NCI-H1048 (cell line): ENCODE data around the gene SEMA4B.
"Not testable (repeated sequence)": the region's sequence is repeated elsewhere in the genome, so short reads cannot be mapped to it uniquely, and the experiment has no call there.

Experiments
- DNase-seq: peaks from one replicate; lab custom pipeline; 2025; lab: John Stamatoyannopoulos, UW

SEMA4B gene

DNA sequence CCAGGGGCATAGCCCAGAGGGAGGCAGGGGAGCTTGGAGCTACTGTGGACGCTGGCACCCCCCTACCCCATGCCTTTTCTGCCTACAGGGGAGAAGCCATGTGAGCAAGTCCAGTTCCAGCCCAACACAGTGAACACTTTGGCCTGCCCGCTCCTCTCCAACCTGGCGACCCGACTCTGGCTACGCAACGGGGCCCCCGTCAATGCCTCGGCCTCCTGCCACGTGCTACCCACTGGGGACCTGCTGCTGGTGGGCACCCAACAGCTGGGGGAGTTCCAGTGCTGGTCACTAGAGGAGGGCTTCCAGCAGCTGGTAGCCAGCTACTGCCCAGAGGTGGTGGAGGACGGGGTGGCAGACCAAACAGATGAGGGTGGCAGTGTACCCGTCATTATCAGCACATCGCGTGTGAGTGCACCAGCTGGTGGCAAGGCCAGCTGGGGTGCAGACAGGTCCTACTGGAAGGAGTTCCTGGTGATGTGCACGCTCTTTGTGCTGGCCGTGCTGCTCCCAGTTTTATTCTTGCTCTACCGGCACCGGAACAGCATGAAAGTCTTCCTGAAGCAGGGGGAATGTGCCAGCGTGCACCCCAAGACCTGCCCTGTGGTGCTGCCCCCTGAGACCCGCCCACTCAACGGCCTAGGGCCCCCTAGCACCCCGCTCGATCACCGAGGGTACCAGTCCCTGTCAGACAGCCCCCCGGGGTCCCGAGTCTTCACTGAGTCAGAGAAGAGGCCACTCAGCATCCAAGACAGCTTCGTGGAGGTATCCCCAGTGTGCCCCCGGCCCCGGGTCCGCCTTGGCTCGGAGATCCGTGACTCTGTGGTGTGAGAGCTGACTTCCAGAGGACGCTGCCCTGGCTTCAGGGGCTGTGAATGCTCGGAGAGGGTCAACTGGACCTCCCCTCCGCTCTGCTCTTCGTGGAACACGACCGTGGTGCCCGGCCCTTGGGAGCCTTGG, 27.0 kb downstream of the SEMA4B start:
- no peak for DNase-seq

DNA sequence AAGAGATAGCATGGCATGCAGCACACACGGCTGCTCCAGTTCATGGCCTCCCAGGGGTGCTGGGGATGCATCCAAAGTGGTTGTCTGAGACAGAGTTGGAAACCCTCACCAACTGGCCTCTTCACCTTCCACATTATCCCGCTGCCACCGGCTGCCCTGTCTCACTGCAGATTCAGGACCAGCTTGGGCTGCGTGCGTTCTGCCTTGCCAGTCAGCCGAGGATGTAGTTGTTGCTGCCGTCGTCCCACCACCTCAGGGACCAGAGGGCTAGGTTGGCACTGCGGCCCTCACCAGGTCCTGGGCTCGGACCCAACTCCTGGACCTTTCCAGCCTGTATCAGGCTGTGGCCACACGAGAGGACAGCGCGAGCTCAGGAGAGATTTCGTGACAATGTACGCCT, 27.8 kb downstream of the SEMA4B start:
- no peak for DNase-seq

DNA sequence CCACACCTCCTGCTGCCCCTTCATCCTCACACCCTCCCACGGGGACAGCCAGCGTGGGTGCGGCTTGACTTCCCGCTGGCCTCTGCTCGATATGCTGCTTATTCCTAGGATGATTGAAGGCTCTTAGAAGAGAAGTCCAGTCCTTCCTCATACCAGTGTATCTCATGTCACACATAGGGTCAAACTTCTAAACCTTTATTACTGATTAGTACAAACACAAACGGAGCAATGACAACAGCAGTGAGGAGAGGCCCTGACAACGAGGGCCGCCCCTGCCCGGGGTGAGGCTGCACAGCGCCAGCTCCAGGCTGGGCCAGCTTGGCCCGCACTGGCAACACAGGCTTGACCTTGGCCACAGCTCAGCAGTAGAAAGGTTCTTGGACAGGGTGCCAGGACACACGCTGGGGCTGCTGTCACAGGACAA, 29.0 kb downstream of the SEMA4B start:
- no peak for DNase-seq

DNA sequence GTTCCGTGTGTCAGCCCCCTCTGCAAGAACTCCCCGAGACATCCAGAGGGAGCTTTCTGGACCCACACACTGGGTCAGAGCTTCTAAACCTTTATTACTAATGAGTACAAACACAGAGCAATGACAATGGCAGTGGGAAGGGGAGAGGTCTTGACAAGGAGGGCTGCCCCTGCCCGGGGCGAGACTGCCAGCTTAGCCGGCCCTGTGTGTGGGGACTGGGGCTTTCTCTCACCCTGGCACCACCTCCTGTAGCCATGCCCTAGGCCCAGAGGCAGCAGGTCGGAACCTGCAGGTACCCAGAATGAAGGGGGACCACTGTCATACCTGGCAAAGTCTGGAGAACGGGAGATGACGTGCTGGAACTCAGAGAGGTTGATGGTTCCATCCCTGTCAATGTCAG, 29.5 kb downstream of the SEMA4B start:
- no peak for DNase-seq

DNA sequence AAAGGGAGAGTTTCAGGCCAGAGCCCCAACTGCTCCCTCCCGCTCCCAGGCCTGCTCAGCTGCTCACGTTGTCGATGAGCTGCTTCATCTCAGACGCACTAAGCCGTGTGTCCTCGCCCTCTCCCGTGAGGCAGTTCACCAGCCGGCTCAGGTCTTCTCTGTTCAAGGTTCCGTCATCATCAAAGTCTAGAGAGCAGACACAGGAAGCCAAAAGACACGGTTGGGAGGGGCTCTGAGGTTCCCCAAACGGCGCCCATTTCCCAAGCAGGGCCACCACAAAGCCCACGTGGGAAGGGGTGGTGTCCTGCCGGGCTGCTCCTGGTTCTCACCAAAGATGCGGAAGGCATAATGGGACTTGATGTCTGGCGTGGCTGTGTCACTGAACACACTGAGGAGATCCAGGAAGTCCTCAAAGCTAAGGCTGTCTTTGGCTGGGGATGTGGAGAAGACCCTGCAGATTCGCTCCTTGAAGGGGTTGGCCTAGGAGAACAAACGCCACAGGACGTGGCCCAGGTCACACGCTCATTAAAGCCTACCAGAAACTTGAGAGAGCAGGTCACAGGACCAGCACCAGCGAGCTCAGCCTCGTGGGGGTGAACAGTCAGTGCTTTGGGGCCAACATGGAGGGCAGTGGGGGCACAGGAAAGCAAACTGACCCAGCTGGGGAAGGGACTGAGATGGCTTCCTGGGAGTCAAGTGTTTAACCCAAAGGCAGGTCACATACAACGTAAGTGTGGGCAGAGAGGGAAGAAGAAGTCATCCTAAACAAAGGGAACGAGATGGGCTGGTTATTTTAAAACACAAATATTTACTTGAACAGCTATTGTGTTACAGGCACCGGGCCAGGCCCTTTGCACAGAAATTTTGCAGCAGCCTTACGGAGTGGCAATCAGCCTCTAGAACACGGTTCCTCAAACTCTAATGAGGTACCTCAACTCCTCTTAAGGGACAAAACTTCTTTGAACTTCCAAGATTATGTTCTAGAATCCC, 30.2 kb downstream of the SEMA4B start:
- no peak for DNase-seq

DNA sequence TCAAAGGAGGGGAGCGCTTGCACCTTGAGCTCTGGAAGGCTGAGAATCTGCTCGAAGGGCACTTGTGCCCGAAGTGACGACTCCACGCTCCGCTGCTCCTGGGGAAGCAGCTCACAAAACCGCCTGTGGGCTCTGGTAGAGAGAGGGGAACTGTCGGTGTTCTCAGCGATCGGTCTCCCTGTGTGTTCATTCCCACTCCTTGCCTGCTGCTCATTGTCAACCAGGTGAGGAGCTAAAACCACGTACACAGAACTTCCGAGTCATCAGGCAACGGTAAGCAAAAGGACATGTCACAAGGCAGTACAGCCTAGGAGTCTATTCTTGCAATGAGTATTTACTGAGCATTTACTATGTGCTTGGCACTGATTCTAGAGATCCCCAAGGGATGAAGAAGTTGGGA, 31.1 kb downstream of the SEMA4B start:
- no peak for DNase-seq

DNA sequence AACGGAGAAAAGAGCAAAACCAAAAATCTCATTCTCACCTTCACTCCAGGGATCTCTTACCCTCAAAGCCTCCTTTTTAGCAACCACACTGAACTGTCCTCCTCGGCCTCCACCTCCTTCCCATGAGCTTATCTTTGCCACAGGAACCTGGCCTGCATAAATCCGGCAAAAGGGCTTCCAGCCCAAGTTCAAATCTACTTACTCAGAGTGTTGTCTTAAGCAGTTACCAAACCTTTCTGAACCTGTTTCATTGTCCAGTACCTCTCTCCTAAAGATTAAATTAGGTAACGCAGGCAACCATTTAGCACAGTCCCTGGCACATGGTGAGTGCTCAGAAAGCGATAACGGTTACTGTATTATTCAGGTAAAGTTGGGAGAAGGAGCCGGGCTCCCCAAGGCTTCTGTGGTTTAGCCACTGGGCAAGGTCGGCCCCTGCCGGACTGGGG, 31.8 kb downstream of the SEMA4B start:
- DNase-seq, result no peak

DNA sequence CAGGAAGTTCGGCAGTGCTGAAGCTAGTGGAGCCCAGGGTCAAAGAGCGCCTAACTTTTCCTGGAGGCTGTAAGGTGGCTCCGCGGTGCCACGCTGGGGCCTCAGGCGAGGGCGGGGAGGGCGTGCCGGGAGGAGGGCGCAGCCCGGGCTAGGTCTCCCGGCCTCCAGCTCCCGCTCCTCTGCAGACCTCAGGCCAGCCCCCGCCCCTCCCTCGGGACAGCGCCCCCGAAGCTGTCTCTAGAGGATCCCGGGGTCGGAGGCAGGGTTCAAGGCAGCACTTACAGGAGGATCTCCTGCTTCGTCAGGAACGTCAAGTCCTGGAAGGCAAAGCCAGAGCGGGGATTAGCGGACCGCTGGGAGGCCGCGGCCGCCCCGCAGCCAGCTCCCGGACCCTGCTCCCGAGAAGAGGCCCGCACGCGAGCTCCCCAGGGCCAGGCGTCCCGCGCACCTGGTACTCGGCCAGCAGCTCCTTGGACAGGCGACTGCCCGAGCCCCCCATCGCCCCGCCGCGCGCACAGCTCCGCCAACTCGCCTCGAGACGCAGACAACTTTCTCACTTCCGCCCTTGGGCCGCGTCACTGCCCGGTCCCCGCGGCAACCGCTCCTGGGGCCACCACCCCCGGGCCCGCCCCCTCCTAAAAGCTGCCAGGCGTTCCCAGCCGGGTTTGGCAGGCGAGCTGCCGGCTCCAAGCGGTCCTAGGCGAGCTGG, 32.4 kb downstream of the SEMA4B start, which contains the start of gene CIB1:
CIB1 (minus strand) TSS at position 555 of the 709 bp plus-strand sequence; CDS start at position 499, 56 bp downstream.
- DNase-seq, result peak; percentile 81

DNA sequence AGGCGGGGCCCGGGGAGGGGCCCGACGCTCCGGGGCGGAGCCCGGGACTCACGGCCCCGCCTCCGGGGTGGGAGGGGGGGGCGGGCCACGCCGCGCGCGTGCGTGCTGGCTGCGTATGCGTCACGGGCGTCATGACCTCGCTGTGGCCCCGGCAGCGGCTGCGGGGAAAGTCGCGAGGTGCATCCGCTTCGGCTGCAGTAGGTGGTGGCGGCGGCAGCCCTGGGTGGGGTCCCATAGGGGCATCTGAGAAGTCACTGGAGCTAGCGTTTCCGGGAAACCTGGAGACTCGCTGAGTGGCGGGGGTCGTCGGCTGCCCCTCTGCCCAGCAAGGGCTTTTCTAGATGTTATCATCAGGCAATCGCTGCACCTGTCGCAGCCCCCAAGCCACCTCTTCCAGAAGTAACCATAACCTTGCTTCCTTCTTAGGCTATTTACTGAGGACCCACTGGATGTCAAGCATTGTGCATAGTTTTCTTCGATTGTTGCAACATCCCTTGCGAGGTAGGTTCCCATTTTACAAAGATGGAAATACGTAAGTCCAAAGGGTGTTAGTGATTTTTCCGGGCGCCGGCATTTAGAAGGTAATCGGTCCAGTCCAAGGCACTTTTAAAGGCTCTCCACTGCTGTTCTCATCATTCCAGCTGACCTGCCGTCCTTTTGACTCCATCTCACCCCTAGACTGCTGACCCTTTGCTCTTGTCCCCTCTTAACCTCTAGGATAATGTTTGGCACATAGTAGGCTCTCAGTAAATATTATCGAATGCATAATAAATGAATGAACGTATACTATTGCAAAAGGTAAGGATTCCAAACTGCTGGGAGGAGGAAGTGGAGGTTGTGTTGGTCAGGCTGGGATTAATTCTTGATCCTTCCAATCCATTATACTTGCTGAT, 33.2 kb downstream of the SEMA4B start, which contains the start of gene GDPGP1:
GDPGP1 (plus strand) TSS at position 114 of the 893 bp plus-strand sequence. CDS start 6,700 bp downstream, outside the sequence.
- DNase-seq, result no peak

DNA sequence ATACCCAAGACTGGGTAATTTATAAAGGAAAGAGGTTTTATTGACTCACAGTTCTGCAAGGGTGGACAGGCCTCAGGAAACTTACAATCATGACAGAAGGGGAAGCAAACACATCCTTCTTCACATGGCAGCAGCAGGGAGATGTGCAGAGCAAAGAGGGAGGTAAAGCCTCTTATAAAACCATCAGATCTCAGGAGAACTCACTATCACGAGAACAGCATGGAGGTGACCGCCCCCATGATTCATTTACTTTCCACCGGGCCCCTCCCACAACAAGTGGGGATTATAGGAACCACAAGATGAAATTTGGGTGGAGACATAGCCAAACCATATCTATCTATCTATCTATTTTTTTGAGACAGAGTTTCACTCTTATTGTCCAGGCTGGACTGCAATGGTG, 38.2 kb downstream of the SEMA4B start:
- no peak for DNase-seq

DNA sequence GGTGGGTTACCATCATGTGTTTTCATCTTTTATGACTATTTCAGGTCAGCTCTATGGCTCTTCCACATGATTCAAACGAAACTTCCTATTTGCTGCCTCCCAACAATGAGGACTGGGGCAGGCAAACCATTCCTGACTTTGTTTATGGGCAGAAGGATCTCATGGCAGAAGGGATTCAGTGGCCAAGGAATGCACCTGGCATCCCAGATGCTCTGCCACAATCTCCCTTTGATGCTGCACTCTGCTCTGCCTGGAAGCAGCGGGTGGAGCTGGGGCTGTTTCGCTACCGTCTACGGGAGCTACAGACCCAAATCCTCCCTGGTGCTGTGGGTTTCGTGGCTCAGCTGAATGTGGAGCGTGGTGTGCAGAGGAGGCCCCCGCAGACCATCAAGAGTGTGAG, 39.7 kb downstream of the SEMA4B start:
- no peak for DNase-seq

DNA sequence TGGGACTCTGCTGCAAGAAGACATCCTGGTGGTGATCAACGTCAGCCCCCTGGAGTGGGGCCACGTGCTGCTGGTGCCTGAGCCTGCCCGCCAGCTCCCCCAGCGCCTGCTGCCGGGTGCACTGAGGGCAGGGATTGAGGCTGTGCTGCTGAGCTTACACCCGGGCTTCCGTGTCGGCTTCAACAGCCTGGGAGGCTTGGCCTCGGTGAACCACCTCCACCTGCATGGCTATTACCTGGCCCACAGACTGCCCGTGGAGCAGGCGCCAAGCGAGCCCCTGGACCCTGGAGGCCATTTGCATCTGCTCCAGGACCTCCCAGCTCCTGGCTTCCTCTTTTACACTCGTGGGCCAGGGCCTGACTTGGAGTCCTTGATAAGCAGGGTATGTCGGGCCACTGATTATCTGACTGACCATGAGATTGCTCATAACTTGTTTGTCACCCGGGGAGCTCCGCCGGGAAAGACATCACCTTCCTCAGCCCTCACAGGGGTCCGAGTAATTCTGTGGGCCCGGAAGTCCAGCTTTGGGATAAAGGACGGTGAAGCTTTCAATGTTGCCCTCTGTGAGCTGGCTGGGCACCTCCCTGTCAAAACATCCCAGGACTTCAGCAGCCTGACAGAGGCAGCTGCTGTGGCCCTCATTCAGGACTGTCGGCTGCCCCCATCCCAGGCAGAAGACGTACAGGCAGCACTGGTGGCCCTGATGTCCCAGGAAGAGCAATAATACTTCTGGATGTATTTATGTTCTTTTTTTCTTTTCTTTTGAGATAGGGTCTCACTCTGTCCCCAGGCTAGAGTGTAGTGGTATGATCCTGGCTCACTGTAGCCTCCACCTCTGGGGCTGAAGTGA, 40.4 kb downstream of the SEMA4B start:
- DNase-seq, result no peak

DNA sequence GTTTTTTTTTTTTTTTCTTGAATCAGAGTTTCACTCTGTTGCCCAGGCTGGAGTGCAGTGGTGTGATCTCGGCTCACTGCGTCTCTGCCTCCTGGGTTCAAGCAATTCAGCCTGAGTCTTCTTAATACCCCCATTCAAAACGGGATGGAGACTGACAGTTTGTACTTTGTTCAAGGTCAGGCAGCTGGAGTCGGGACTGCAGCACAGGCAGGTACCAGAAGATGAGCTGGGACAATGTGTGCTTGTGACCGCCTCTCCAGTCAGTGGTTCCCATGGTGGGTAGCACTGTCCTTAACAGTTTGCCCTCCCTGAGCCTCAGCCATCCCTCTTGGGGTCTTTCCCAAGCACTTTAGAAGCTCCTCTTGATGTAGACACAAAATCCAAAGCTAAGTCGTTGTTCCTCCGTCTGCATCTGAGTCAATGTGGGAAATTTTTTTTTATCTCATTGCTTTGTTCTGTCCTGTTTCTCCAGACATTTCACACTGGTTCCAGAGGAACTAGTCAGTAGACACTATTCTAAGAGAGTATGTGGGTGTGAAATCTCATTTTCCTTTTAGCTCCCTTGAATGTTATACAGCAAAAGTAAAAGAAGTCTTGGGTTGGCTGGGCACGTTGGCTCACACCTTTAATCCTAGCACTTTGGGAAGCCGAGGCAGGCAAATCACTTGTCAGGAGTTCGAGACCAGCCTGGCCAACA, 43.0 kb downstream of the SEMA4B start:
- DNase-seq, result no peak

DNA sequence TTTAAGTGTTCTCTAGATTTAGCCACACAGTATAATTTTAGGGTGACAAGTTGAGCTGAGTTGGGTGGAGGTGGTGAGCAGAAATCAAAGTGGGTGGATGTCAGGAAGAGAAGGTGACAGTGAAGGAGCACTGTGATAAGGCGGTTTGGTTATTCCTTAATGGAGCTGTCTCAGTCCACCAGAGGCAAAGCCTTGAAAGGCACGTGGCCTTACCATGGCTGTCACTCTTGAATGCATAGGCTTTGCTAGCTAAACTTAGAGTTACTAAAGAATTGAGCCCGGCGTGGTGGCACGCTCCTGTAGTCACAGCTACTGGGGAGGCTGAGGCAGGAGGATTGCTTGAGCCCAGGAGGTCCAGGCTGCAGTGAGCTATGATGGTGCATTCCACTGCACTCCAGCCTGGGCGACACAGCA, 47.7 kb downstream of the SEMA4B start:
- DNase-seq, result no peak

DNA sequence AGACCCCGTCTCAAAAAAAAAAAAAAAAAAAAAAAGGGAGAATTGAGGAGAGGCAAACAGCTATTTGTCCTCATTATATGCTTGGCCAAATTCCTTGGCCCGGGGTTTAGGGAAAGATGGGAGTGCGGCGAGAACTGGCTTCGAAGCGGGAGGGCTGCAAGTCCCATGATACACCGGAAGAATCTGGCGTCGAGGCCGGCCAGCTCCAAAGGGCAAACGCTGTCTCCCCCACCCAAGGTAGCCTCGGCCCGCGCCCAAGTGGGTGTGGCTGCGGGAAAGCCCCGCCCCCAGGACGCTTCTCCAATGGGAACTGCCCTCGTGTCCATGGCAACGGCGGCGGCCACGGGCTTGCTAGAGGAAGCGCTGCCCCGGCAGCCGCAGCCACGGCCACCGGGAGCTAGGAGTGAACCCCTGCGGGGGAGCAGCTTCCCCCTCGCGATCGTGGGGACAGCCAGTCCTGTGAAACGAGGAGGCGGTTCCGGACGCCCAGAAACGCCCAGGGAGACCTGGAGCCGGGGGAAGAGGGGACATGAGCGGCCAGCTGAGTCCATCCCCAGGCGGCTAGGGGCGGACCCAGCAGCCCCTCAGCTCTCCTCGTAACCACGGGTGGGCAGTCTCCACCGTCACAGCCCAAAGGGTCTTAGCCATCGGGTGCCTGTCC, 48.2 kb downstream of the SEMA4B start, which contains the start of gene TTLL13:
TTLL13 (plus strand) TSS at position 354 of the 661 bp plus-strand sequence. CDS start 1,075 bp downstream, outside the sequence.
- peak; percentile 76 for DNase-seq

DNA sequence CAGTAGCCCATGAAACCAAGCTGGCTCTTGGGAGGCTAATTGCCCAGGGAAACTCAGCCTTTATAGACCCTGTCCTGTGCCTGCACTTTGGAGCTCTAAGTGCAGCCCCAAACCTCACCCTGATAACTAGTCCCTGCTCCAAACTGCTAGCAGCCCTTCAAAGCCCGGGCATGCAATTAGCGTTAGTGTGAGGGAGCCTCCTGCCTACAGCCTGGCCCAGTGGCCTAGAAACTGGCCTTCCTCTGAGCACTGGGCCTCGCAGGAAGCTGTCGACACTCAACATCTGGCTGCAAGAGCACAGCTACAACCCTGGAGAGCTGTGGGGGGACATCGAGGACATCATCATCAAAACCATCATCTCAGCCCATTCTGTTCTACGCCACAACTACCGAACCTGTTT, 56.6 kb downstream of the SEMA4B start:
- no peak for DNase-seq

DNA sequence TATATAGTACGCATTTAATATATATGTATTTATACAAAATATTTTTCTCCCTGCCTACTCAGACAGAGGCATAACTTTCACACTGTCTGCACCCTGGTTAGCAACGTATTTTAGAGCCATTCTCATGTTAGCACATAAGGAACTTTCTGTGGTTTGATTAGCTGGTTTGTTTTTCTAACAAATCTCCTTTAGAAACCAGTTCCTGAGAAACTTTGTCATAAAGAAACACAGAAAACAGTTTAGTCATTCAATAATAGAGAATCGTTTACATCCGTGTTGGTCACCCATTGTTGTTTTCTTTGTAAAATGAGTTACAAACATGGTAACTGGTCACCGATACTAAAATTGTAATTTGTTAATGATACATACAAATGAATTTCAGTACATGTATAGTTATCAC, 58.4 kb downstream of the SEMA4B start:
- DNase-seq, result no peak

DNA sequence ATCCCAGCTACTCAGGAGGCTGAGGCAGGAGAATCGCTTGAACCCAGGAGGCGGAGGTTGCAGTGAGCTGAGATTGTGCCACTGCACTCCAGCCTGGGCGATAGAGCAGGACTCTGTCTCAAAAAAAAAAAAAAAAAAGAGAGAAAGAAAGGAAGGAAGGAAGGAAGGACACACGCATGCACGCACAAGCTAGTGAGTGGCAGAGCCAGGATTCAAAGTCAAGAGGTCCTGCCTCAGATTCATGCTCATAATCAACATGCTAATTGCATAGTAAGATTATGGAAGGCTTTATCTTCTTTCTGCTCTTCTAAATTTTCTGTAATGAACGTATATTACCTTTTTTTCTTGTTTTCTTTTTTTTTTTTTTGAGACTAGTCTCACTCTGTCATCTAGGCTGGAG, 59.6 kb downstream of the SEMA4B start:
- DNase-seq, result not testable (repeated sequence)
